ENCODE data around the gene PAQR5. TPM values are rescaled to one million over a fixed set of nuclear protein-coding genes. Genes with fewer than 3 reads are reported as not detected.
"Not testable (repeated sequence)": the region's sequence is repeated elsewhere in the genome, so short reads cannot be mapped to it uniquely, and the experiment has no call there.

Gene PAQR5
- total RNA-seq, 4 donors from 2014 or later, result 4.2 to 16.4 (median 6.8) TPM

DNA sequence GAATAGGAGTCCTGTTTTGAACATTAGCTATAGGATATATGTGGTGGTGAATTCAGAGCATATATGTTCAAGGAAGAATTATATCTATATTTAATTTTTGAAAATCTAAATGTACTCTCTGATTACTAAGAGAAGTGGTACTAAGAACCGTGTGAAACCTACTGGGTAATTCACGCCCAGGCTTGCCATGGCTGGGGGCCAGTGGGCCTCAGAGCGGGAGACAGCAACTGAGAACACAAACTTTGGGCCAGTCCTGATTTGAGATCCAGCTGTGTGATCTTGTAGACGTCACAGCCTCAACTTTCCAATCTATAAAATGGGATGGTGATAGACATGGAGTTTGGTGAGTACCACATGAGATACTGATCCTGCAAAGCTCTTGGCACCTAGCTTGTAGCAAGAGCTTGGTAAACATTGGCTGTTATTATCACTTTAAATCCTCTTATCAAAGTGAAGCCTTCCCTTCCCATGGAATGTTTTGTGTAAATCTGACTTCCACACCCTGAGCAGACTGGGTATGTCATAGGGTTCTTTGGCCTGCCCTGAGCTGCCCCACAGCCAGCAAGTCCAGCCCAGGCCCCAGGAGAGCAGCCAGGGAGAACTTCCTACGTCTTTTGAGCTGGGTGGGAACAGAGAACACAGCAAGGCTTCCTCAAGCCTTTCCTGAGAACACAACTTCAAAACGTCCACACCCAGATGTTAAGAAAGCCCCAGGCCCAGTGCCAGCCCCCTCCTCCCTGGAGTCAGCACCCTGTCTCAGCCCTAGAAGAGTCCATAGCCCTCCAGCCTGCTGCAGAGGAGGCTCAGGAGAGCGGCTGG, 8.2 kb upstream of the PAQR5 start:
- DNase-seq (ENCODE audit: low spot score in 2 of 2), result no peak
- WGBS, 2 donors, result 41 to 43% methylated on average over 7 of the region's 7 CpGs
- TF ChIP-seq POLR2A (IDR thresholded peaks at IDR 0.05), result no peak
- TF ChIP-seq, protein P1, sequence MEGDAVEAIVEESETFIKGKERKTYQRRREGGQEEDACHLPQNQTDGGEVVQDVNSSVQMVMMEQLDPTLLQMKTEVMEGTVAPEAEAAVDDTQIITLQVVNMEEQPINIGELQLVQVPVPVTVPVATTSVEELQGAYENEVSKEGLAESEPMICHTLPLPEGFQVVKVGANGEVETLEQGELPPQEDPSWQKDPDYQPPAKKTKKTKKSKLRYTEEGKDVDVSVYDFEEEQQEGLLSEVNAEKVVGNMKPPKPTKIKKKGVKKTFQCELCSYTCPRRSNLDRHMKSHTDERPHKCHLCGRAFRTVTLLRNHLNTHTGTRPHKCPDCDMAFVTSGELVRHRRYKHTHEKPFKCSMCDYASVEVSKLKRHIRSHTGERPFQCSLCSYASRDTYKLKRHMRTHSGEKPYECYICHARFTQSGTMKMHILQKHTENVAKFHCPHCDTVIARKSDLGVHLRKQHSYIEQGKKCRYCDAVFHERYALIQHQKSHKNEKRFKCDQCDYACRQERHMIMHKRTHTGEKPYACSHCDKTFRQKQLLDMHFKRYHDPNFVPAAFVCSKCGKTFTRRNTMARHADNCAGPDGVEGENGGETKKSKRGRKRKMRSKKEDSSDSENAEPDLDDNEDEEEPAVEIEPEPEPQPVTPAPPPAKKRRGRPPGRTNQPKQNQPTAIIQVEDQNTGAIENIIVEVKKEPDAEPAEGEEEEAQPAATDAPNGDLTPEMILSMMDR (IDR thresholded peaks at IDR 0.05), result no peak
- intact Hi-C loops (cut with DNase I; ENCODE audit: low total_unique reads), result no loop called here
- no peak overlapping the region for H3K4me3 ChIP-seq (ENCODE audit: low read depth, poor library complexity, severe bottlenecking)

- intact Hi-C loops (cut with DNase I; ENCODE audit: low total_unique reads); DNase-seq (ENCODE audit: low spot score in 2 of 2); H3K4me3 ChIP-seq (ENCODE audit: low read depth, poor library complexity, severe bottlenecking): not testable (repeated sequence)
- WGBS, 2 donors, result 88 to 94% methylated on average over 10 of the region's 10 CpGs
These were observed 7.1 kb upstream of the PAQR5 start for GRCh38 chr15:69291651-69292050.

- no peak for DNase-seq (ENCODE audit: low spot score in 2 of 2)
- no peak overlapping the region for H3K4me3 ChIP-seq (ENCODE audit: low read depth, poor library complexity, severe bottlenecking)
- intact Hi-C loops (cut with DNase I; ENCODE audit: low total_unique reads), result no loop called here
- 84% methylated on average over 10 of the region's 10 CpGs for WGBS, 2 donors
- TF ChIP-seq, protein P1 (IDR thresholded peaks at IDR 0.05), result no peak
- TF ChIP-seq POLR2A (IDR thresholded peaks at IDR 0.05), result no peak
These were observed 5.8 kb upstream of the PAQR5 start for GRCh38 chr15:69292826-69293420.

- intact Hi-C loops (cut with DNase I; ENCODE audit: low total_unique reads), result no loop called here
- H3K4me3 ChIP-seq (ENCODE audit: low read depth, poor library complexity, severe bottlenecking), result no peak overlapping the region
- no peak for DNase-seq (ENCODE audit: low spot score in 2 of 2)
- TF ChIP-seq, protein P1 (IDR thresholded peaks at IDR 0.05), result no peak
- no peak for TF ChIP-seq POLR2A (IDR thresholded peaks at IDR 0.05)
- WGBS, 2 donors, result 92 to 94% methylated on average over 11 of the region's 11 CpGs
These were observed 4.7 kb upstream of the PAQR5 start for GRCh38 chr15:69293741-69294615.

GRCh38 chr15:69296606-69297005, 2.1 kb upstream of the PAQR5 start:
- DNase-seq (ENCODE audit: low spot score in 2 of 2), result no peak
- 85 to 86% methylated on average over 6 of the region's 6 CpGs for WGBS, 2 donors
- no peak overlapping the region for H3K4me3 ChIP-seq (ENCODE audit: low read depth, poor library complexity, severe bottlenecking)
- TF ChIP-seq, protein P1 (IDR thresholded peaks at IDR 0.05), result no peak
- no peak for TF ChIP-seq POLR2A (IDR thresholded peaks at IDR 0.05)
- intact Hi-C loops (cut with DNase I; ENCODE audit: low total_unique reads), result no loop called here

Data from lower leg skin (tissue), 4 donors.